ENCODE results near the gene BOLL.
"Not testable (repeated sequence)": the region's sequence is repeated elsewhere in the genome, so short reads cannot be mapped to it uniquely, and the experiment has no call there.

Gene BOLL

DNA sequence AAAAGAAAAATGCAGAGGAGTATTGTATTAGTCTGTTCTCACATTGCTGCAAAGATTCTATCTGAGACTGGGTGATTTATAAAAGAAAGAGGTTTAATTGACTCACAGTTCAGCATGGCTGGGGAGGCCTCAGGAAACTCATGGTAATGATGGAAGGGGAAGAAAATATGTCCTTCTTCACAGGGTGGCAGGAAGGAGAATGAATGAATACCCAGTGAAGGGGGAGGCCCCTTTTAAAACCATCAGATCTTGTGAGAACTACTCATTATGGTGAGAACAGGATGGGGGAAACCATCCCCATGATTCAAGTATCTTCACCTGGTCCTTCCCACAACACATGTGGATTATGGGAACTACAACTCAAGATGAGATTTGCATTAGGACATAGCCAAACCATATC, 10.2 kb upstream of the BOLL start:
- no peak for DNase-seq

GRCh38 chr2:197793456-197793855, 8.3 kb upstream of the BOLL start:
- DNase-seq: no peak

GRCh38 chr2:197786010-197786877, 1.1 kb upstream of the BOLL start:
- DNase-seq: no peak

DNA sequence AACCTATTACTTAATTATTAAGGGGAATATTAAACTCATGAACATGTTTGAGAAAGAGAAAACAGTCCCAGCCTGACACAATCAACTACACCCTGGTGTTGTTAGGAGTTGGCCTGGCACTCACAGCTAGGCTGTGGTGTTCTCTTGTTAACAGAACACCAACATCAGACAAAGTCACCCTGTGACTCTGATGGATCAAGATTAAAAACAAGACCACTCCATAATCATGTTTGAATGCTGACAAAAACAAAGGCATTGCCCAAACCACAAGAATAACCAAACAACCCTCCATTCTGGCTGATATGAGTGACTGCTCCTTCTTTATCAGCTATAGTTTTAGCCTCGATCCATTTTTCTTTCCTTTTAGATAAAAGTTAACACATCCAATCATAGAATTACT, 3.0 kb downstream of the BOLL start:
- DNase-seq: no peak

DNA sequence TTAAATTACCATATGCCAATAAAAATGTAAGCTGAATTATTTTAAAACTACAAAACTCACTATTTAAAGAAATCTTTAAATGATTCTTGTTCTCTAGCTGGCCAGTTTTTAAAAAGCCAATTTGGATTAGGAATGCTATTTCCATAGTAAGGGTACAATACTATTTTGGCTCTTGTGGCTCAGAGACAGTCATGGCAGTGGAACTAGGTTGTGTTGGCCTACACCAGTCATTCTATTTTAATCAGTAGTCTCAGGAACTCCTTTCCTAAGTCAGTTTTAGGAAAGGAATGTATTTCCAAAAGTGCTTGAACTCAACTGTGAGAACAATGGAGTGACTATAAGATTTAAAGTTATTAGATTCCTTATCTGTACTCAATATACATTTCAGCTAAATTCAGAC, 5.9 kb downstream of the BOLL start:
- DNase-seq: no peak

DNA sequence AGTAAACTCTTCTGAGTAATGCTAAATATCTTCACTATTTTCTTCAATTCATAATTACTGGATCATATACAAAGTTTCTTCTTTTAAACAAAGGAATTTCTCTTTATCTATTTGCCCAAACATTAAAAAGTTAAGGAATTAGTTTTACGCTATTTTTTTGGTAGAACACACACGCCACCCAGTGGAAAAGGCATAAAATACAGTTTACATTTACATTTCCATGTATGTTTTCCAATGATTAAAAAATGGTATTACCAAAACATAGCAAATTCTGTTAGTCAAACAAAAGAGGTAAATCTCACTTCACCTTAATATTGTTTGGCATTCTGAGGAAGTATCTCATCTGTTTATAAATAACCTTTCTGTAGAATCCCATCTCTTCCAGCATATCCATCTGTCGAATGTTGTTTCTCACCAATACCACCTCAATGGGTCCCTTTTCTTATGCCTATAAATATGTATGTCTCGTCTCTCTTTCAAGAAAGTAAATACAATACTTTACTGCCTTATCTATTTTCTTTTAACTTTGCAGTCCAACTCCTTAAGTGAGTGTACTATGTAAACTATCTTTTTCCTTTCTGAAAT, 7.2 kb downstream of the BOLL start:
- DNase-seq: peak in 1 of 2 experiments; percentile 27

- DNase-seq: no peak
Measured at GRCh38 chr2:197760293-197760657, 24.8 kb downstream of the BOLL start.

GRCh38 chr2:197759625-197760292, 25.4 kb downstream of the BOLL start:
- DNase-seq: no peak

DNA sequence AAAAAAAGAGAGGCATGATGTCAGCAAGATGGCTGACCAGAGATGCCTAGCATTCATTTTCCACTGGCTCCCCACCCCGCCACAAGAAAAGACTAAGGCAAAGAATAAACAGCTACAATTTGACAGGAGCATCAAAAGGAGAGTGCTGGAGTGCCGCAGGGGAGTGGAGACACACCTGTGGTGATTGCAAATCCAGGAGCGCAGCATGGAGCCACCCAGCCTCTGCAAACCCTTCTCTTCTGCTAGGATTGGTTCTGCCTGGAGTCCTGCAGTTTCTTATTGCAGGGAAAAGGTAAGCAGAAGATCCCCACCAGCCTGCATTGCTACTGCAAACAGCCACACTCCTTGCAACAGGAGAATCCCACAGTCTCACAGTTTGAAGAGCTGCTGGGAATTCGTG, 26.1 kb downstream of the BOLL start:
- no peak for DNase-seq

GRCh38 chr2:197740200-197740599, 44.9 kb downstream of the BOLL start:
- no peak for DNase-seq

DNA sequence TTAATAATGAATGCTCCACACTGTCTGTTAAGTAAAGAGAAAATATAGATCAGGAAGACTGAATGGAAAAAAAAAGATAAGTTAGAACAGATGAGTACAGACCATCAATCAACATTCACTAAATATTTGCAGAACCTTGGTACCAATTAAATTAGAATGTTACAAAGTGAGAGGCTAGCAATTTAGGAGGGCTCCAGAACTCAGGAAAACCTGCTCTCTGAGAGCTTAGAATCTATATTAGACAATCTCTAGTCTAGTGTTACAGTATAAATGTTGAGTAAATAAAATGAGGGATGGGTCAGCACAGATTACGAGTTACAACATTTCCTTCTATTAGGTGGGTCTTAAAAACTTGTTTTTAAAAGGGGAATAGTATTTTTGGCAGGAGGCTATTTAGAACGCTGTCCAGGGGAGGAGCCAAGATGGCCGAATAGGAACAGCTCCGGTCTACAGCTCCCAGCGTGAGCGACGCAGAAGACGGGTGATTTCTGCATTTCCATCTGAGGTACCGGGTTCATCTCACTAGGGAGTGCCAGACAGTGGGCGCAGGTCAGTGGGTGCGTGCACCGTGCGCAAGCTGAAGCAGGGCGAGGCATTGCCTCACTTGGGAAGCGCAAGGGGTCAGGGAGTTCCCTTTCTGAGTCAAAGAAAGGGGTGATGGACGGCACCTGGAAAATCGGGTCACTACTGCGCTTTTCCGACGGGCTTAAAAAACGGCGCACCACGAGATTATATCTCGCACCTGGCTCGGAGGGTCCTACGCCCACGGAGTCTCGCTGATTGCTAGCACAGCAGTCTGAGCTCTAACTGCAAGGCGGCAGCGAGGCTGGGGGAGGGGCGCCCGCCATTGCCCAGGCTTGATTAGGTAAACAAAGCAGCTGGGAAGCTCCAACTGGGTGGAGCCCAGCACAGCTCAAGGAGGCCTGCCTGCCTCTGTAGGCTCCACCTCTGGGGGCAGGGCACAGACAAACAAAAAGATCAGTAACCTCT, 56.3 kb downstream of the BOLL start:
- not testable (repeated sequence) for DNase-seq

DNA sequence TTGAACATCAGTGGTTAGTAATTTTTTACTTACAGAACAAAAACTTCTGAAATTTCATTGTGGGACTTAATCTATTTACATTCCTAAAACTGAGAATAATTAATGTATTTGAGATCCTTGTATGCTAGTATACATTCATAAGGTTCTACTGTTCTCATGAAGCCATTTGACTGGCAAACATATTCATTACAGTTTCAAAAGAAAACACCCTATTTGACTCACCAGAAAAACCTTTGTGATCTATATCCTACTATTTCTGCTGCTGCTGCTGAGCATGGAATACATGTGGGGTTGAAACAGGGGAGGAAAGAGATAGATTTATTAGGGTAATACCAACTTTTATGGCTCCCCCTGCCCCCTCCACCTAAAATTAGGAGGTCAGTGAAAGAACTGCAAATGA, 58.1 kb downstream of the BOLL start:
- DNase-seq: no peak

GRCh38 chr2:197717863-197718262, 67.3 kb downstream of the BOLL start:
- DNase-seq: no peak

GRCh38 chr2:197713271-197713670, 71.8 kb downstream of the BOLL start:
- no peak for DNase-seq

- DNase-seq: no peak
Measured at GRCh38 chr2:197711578-197711977, 73.5 kb downstream of the BOLL start.

DNA sequence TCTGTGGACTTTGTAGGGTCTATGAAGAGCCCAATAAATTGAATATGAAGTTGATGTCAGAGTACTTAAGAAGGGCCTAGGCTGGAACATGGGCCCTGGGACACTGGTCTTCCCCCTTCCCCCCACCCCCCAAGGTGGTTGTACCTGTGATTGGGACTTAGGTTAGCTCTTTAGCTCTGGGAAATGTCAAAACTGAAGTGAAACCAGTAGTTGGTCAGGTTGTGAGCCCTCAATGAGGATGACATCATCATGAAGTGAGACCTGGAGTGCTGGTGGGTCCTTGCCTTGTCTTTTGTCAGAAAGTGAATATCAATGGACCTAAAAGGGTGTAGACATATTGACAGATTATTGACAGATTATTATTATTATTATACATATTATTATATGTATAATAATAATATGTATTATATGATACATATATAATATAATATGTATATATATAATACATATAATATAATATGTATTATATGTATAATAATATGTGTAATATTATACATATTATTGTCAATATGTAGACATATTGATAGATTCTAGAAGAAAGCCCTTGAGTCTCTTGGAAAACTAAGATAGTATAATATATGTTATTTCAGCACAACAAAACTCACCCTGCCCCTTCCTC, 74.6 kb downstream of the BOLL start:
- no peak for DNase-seq

- DNase-seq: not testable (repeated sequence)
Measured at GRCh38 chr2:197709140-197709539, 76.0 kb downstream of the BOLL start.

GRCh38 chr2:197708331-197708730, 76.8 kb downstream of the BOLL start:
- no peak for DNase-seq

- DNase-seq: peak in 1 of 2 experiments; percentile 18
Measured at GRCh38 chr2:197707316-197708213, 77.6 kb downstream of the BOLL start.

DNA sequence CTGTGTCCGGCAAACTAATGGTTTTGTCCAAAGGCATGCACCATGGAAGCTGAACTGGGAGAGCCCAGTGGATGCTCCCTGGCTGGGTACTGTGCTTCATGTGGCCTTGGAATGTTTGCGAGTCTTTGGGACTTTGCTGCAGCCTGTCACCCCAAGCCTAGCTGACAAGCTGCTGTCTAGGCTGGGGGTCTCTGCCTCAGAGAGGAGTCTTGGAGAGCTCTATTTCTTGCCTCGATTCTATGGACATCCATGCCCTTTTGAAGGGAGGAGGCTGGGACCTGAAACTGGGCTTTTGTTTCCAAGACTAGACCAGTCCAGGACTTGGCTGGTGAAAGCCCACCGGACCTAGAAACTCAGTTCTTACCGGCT, 78.3 kb downstream of the BOLL start:
- DNase-seq: no peak

All from SHP77 (cell line).